ENCODE data around the gene TET3.
"Not testable (repeated sequence)": the region's sequence is repeated elsewhere in the genome, so short reads cannot be mapped to it uniquely, and the experiment has no call there.

Gene TET3

DNA sequence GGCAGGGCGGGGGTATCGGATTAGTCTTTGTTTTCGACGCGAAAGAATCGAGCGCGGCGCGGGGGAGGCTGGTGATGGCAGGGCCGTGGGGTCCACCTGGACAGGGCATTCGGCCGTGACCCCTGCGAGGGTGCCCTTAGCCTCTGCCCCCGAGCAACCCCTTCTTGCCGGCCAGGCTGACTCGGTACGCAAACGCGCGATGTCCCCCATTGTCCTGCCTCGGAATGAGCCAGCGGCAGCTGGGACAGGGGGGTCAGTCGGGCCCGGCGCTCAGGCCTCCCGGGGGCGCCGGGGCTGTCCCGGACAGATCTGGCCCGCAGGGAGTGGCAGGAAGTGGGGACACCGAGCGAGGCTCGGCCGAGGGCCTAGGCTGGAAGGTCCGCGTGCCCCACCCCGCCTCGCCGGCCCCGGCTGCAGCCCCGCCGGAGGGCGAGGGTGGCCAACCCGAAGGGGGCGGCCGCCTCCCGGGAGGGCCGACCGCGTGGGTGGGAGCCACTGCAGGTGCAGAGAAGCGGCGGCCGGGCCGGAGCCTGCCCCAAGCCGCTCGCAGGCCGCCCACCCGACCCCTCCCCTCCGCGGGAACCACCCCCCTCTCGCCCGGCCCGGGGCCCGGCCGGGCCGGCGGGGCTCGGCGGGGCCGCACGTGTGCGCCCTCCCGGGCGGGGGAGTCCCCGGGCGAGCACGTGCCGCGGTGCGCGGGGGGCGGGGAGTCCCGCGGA lies at the start of gene TET3:
TET3 (plus strand) TSS at position 708 of the 719 bp plus-strand sequence. CDS start 1,494 bp downstream, outside the sequence.
- no peak for DNase-seq (ENCODE audit: low read depth, low spot score)

GRCh38 chr2:73935641-73936040 lies 49.1 kb upstream of the TET3 start:
- no peak for DNase-seq (ENCODE audit: low read depth, low spot score)

- no peak for DNase-seq (ENCODE audit: low read depth, low spot score)
Observed at GRCh38 chr2:73937103-73937885, 47.4 kb upstream of the TET3 start.

GRCh38 chr2:73937899-73938298 lies 46.8 kb upstream of the TET3 start:
- DNase-seq (ENCODE audit: low read depth, low spot score): no peak

DNA sequence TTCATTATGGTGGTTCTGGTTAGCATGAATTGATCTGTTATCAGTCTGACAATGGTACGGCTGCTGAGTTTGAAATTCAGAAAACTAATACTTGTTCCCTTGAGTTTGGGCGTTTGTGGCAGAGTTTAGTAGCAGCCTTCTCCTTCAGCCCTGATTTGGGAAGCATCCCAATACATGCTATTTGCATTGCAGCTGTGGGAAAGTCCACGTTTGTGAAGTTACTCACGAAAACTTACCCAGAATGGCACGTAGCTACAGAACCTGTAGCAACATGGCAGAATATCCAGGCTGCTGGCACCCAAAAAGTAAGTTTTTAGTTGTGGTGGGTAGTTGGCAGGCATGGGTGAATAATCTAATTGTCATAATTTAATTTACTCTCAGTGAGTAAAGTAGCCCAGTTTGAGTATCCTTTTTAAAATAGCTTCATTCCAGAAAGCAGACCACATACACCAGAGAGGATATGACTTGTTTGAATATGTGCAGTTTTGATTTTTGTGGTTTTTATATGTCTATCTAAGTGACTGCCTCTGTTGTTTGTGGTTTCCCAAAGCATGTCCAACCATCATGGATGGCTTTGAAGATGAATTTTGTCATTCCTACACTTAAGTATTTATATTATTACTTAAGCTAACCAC lies 45.9 kb upstream of the TET3 start:
- no peak for DNase-seq (ENCODE audit: low read depth, low spot score)

DNA sequence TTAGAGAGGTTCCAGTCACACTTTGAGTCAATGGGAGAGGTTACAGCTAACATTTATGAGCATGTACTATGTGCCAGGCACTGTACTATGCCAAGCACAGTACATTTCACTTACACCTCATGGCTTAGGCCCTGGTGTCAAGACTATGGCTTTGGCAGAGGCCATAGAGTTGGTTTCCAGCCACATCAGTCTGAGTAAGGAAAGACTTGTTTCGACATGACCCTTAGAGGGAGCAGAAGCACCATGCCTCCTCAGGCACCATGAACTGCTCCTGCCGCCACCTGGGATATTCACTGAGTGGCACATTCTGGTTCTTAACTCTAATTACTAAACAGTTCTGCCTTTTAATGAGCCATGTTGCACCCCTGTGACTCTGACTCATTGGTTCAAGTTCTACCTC lies 45.3 kb upstream of the TET3 start:
- no peak for DNase-seq (ENCODE audit: low read depth, low spot score)

- DNase-seq (ENCODE audit: low read depth, low spot score): not testable (repeated sequence)
Observed at GRCh38 chr2:73940066-73940465, 44.6 kb upstream of the TET3 start.

GRCh38 chr2:73942664-73943063 lies 42.0 kb upstream of the TET3 start:
- no peak for DNase-seq (ENCODE audit: low read depth, low spot score)

- no peak for DNase-seq (ENCODE audit: low read depth, low spot score)
Observed at GRCh38 chr2:73944714-73945113, 40.0 kb upstream of the TET3 start.

GRCh38 chr2:73946215-73946614 lies 38.5 kb upstream of the TET3 start:
- no peak for DNase-seq (ENCODE audit: low read depth, low spot score)

DNA sequence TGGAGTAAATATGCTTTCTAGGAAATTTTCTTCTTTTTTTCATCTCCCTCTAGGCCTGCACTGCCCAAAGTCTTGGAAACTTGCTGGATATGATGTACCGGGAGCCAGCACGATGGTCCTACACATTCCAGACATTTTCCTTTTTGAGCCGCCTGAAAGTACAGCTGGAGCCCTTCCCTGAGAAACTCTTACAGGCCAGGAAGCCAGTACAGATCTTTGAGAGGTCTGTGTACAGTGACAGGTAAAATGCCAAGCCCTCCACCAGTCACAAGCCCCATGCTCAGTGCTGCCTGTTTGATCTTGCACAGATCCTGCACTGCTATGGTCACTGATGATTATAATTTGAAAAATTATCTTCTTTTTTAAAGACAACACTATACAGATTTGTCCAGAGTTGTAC lies 38.0 kb upstream of the TET3 start:
- DNase-seq (ENCODE audit: low read depth, low spot score): no peak

- DNase-seq (ENCODE audit: low read depth, low spot score): no peak
Observed at GRCh38 chr2:73947412-73948018, 37.2 kb upstream of the TET3 start.

DNA sequence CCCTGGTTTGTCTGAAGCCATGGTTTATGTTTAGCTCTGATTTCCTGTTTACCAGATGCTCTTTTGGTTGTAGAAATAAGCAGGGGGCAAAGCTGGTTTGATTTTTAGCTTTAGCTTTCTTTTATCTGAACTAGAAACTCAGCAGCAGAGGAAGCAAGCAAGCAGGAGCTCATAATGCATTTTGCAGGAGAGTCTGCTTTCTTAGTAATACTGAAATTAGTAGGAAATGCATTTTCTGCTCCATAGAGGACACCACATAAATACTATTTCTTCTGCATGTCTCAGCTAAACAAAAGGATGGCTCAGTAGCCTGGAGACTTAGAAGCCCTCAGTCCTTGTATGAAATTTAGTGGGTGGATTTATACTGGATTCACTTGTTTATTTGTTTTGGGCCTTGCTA lies 34.9 kb upstream of the TET3 start:
- no peak for DNase-seq (ENCODE audit: low read depth, low spot score)

DNA sequence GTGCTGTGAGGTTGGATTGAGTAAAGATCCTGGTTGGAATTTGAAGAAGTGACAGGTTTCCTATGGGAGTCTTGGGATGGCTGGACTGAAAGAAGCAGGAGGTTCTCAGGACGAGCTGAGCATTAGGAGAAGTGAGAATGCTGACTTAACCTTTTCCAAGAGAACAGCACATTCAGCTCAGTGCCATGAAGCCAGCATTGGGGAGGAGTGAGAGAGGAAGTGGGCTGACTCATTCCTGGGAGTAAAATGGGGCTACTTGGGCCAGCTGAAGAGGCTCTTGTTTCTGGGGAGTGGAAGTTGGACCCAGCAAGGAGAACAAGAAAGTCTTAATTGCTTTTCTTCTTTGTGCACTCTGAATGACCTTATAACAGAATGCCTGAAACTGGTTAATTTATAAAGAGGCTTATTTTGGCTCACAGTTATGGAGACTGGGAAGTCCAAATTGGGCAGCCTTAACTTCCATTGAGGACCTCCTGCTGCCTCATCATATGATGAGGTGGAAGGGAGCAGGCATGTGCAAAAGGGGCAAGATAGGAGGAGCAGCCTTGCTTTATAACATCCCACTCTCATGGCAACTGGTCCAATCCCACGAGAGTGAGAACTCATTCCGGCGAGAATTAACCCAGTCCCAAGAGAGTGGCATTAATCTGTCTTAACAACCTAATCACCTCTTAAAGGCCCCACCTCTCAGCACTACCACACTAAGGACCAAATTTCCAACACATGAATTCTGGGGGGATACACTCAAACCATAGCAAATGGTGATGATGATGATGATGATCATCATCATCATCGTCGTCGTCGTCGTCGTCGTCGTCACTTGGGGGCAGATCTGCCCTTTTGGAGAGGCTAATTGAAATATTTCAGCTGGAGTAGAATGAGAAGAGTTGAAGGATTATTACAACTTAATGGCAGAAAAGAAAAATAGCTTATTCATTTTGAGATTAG lies 31.9 kb upstream of the TET3 start:
- no peak for DNase-seq (ENCODE audit: low read depth, low spot score)

DNA sequence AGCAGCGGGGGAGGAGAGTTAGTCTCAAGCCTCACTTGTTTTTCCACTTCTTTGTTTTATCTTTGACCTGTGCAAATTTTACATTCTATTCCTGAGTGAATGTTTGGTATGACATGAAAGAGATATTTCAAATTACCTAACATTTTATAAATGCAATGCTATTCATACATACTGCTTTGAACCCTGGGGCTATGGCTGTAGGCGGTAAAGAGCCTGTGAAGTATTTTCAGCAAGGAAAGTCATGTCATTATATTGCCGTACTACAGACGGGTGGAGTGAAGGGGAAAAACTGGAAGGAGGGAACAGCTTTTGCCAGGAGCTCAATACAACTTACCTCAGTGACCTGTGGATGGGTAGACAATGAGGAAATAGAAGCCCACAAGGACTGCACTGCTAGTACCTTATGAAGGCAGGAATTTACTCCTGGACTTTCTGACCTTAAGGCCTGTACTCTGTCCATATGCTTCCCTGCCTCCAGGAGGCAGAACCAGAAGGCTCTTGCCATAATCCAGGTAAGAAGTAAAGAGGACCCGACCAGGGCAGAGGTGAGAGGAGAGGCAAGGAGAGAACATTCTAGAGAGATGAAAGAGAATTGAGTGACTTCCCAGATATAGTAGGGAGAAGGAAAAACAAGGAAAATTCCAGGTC lies 28.4 kb upstream of the TET3 start:
- no peak for DNase-seq (ENCODE audit: low read depth, low spot score)

GRCh38 chr2:73961274-73961673 lies 23.4 kb upstream of the TET3 start:
- DNase-seq (ENCODE audit: low read depth, low spot score): no peak

- no peak for DNase-seq (ENCODE audit: low read depth, low spot score)
Observed at GRCh38 chr2:73961823-73962615, 22.7 kb upstream of the TET3 start.

- DNase-seq (ENCODE audit: low read depth, low spot score): no peak
Observed at GRCh38 chr2:73962798-73963197, 21.9 kb upstream of the TET3 start.

DNA sequence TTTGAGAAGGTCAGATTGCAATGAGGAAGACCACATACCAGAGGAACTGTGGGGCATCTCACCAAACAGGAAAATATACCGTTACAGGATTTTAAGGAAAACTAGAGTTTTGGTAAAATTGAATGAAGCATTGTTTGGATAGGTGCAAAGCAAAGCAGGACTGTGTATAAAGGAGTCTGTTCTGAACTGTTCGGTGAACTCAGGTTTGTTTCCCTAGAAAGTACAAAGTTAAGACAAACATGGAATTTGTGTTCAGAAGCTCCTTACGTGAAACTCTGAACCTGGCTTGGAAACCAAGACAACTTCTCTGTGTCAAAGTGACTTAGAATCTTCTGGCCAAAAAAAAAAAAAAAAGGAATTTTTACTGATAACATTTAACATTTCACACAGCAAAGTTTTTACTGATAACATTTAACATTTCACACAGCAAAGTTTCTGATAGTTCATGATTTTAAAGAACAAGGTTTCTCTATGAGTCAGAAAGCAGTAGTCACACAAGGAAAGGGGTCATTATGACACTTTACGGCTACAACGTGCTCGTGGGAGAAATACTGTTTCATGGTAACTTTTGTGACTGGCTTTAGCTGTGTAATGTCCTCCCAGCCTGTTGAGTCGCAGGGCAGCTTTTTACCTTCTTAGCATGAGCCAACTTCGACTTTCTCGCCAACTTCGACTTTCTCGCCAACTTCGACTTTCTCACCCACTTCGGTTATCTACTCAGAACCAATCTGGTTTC lies 21.2 kb upstream of the TET3 start:
- DNase-seq (ENCODE audit: low read depth, low spot score): no peak
